H1 (cell line): ENCODE measurements around the gene SLC17A5. TPM values are rescaled to one million over a fixed set of nuclear protein-coding genes. Genes with fewer than 3 reads are reported as not detected.

Experiments used
- CTCF ChIA-PET: fragments of 300-600 bp; sonication (Branson Sonifier 250); formaldehyde crosslinking; loops from one replicate; lab custom pipeline; 2021; ENCODE audit not compliant: partially characterized antibody; lab: Charles Lee
- POLR2A ChIA-PET: fragments of 300-600 bp; sonication (Branson Sonifier 250); formaldehyde crosslinking; loops from one replicate; lab custom pipeline; 2021; ENCODE audit warnings: inconsistent platforms; ENCODE audit not compliant: partially characterized antibody; lab: Charles Lee
- DNase-seq, 2 experiments: peaks; one replicate each; pipeline versions ENCODE4 v3.0.0 to v3.0.0-alpha.2; 2010 to 2022; ENCODE audit warnings: low spot score in 2 of 2, low read depth in 1 of 2, mixed read lengths in 1 of 2
- FAIRE-seq: peaks from 2 replicates; lab custom pipeline; 2011; peaks lifted over from hg19 to GRCh38; lab: Jason Lieb, UNC
- H2AFZ ChIP-seq: 2 replicates; pipeline ENCODE4 v1.8.1; 2012; ENCODE audit warnings: low read length, inconsistent platforms
- H2AK5ac ChIP-seq: 2 replicates; pipeline ENCODE4 v1.6.1; 2013; ENCODE audit warnings: low read depth, low read length
- H2BK120ac ChIP-seq: replicated peaks from 2 replicates; pipeline ENCODE3; 2013; ENCODE audit warnings: low read depth, low read length, inconsistent platforms
- H2BK12ac ChIP-seq: 2 replicates; pipeline ENCODE4 v1.6.1; 2013; ENCODE audit warnings: low read depth, low read length
- H2BK15ac ChIP-seq: 2 replicates; pipeline ENCODE4 v1.6.1; 2013; ENCODE audit warnings: low read length
- H2BK20ac ChIP-seq: 2 replicates; pipeline ENCODE4 v1.6.1; 2013; ENCODE audit warnings: low read length
- H2BK5ac ChIP-seq: 2 replicates; pipeline ENCODE4 v1.6.1; 2013; ENCODE audit warnings: low read depth, low read length
- H3K14ac ChIP-seq: 2 replicates; pipeline ENCODE4 v1.6.1; 2013; ENCODE audit warnings: inconsistent platforms; ENCODE audit not compliant: insufficient read length
- H3K18ac ChIP-seq: 2 replicates; pipeline ENCODE4 v1.6.1; 2013; ENCODE audit warnings: low read length; ENCODE audit errors: extremely low read depth
- H3K23ac ChIP-seq: 2 replicates; pipeline ENCODE4 v1.6.1; 2013; ENCODE audit warnings: inconsistent platforms; ENCODE audit not compliant: insufficient read length
- H3K23me2 ChIP-seq: 2 replicates; pipeline ENCODE4 v1.6.1; 2013; ENCODE audit warnings: low read depth, low read length
- H3K27ac ChIP-seq: 2 replicates; pipeline ENCODE4 v1.6.1; 2011; ENCODE audit warnings: low read depth, low read length, inconsistent platforms
- H3K27me3 ChIP-seq, 4 experiments: replicated peaks in 1 of 4; 1 replicate in 1 of 4; 2 replicates in 3 of 4; pipeline versions ENCODE4 v1.6.1 to v1.8.1; 2011 to 2013; ENCODE audit warnings: low read length in 3 of 4, mild to moderate bottlenecking in 3 of 4, inconsistent platforms in 2 of 4, mixed read lengths in 2 of 4, moderate library complexity in 1 of 4; ENCODE audit not compliant: control insufficient read depth in 3 of 4, insufficient read depth in 3 of 4; ENCODE audit errors: extremely low read depth in 1 of 4
- H3K36me3 ChIP-seq, 4 experiments: 2 replicates each; pipeline versions ENCODE4 v1.6.1 to v1.8.1; 2011 to 2013; ENCODE audit warnings: mild to moderate bottlenecking in 4 of 4, low read length in 3 of 4, moderate library complexity in 2 of 4, control low read depth in 1 of 4, inconsistent platforms in 1 of 4; ENCODE audit not compliant: insufficient read depth in 4 of 4, control insufficient read depth in 2 of 4
- H3K4ac ChIP-seq: replicated peaks from 2 replicates; pipeline ENCODE3; 2013; ENCODE audit warnings: low read length, low read depth, mixed read lengths, inconsistent platforms; ENCODE audit not compliant: insufficient read length
- H3K4me1 ChIP-seq, 4 experiments: replicated peaks in 1 of 4; 1 replicate in 1 of 4; 2 replicates in 3 of 4; pipeline versions ENCODE4 v1.6.1 to v1.8.1; 2011 to 2013; ENCODE audit warnings: low read length in 3 of 4, inconsistent platforms in 2 of 4, mixed read lengths in 1 of 4; ENCODE audit not compliant: insufficient read depth in 4 of 4, control insufficient read depth in 3 of 4
- H3K4me2 ChIP-seq, 2 experiments: 2 replicates each; pipeline versions ENCODE4 v1.6.1 to v1.8.1; 2011 to 2013; ENCODE audit warnings: low read depth in 2 of 2, low read length in 2 of 2, control low read depth in 1 of 2, inconsistent platforms in 1 of 2, mild to moderate bottlenecking in 1 of 2; ENCODE audit not compliant: insufficient read depth in 1 of 2
- H3K4me3 ChIP-seq, 4 experiments: fragments of 200-600, 300-600 bp in 1 of 4; sonication (generic), shearing (Covaris generic), sonication (Bioruptor Twin) in 1 of 4; 2 replicates each; pipeline versions ENCODE4 v1.5.1 to v1.8.1; 2011 to 2016; ENCODE audit warnings: low read length in 4 of 4, low read depth in 3 of 4, control low read depth in 2 of 4, inconsistent platforms in 2 of 4, mild to moderate bottlenecking in 2 of 4, mixed read lengths in 1 of 4, moderate library complexity in 1 of 4; ENCODE audit not compliant: insufficient read depth in 2 of 4; ENCODE audit errors: extremely low read depth in 1 of 4
- H3K56ac ChIP-seq: replicated peaks from 2 replicates; pipeline ENCODE3; 2013; ENCODE audit warnings: low read depth, mild to moderate bottlenecking, mixed read lengths, low read length, inconsistent platforms; ENCODE audit not compliant: insufficient read length
- H3K79me1 ChIP-seq: 2 replicates; pipeline ENCODE4 v1.6.1; 2013; ENCODE audit warnings: low read depth, low read length, control low read depth
- H3K79me2 ChIP-seq, 2 experiments: 2 replicates each; pipeline versions ENCODE4 v1.6.1 to v1.8.1; 2012 to 2013; ENCODE audit warnings: low read length in 2 of 2, mild to moderate bottlenecking in 2 of 2, inconsistent platforms in 1 of 2; ENCODE audit not compliant: insufficient read depth in 2 of 2, control insufficient read depth in 1 of 2
- H3K9ac ChIP-seq, 4 experiments: replicated peaks in 1 of 4; 1 replicate in 1 of 4; 2 replicates in 3 of 4; pipeline versions ENCODE4 v1.6.1 to v1.8.1; 2011 to 2013; ENCODE audit warnings: low read depth in 3 of 4, low read length in 3 of 4, control low read depth in 2 of 4, mild to moderate bottlenecking in 2 of 4, moderate library complexity in 2 of 4, inconsistent platforms in 1 of 4; ENCODE audit errors: extremely low read depth in 1 of 4
- H3K9me3 ChIP-seq, 2 experiments: 2 replicates each; pipeline versions ENCODE4 v1.6.1 to v1.8.1; 2012 to 2013; ENCODE audit warnings: mild to moderate bottlenecking in 2 of 2, moderate library complexity in 2 of 2, control low read depth in 1 of 2, inconsistent platforms in 1 of 2, low read depth in 1 of 2, low read length in 1 of 2, mixed read lengths in 1 of 2; ENCODE audit not compliant: insufficient read depth in 2 of 2
- H4K20me1 ChIP-seq, 2 experiments: replicated peaks in 1 of 2; 2 replicates each; pipeline versions ENCODE3 to v1.8.1; 2011 to 2013; ENCODE audit warnings: inconsistent platforms in 2 of 2, low read length in 2 of 2, mild to moderate bottlenecking in 1 of 2; ENCODE audit not compliant: insufficient read depth in 2 of 2, control insufficient read depth in 1 of 2
- H4K5ac ChIP-seq: 2 replicates; pipeline ENCODE4 v1.6.1; 2013; ENCODE audit warnings: low read length, low read depth, mixed read lengths, inconsistent platforms; ENCODE audit not compliant: insufficient read length
- H4K8ac ChIP-seq: 2 replicates; pipeline ENCODE4 v1.8.0; 2013; ENCODE audit warnings: mild to moderate bottlenecking, moderate library complexity, low read length, inconsistent platforms; ENCODE audit not compliant: insufficient read depth; ENCODE audit errors: extremely low read depth
- H4K91ac ChIP-seq: replicated peaks from 2 replicates; pipeline ENCODE3; 2013; ENCODE audit warnings: low read length, mixed read lengths, inconsistent platforms; ENCODE audit not compliant: insufficient read length
- ATF2 ChIP-seq: IDR thresholded peaks from 2 replicates; pipeline ENCODE4 v1.6.1; 2012; ENCODE audit warnings: low read length, inconsistent platforms
- CHD1 ChIP-seq: IDR thresholded peaks from 2 replicates; pipeline ENCODE4 v1.6.1; 2012; ENCODE audit warnings: low read depth, low read length, improper control_type of control experiment
- CTBP2 ChIP-seq: IDR thresholded peaks from 2 replicates; pipeline ENCODE4 v1.7.0; 2011; ENCODE audit warnings: borderline replicate concordance, mild to moderate bottlenecking, moderate library complexity, mixed read lengths, low read length; ENCODE audit not compliant: insufficient read depth, insufficient read length
- E2F6 ChIP-seq: IDR thresholded peaks from 2 replicates; pipeline ENCODE4 v1.6.1; 2012; ENCODE audit warnings: inconsistent platforms
- HDAC2 ChIP-seq, 2 experiments: fragments of 300-600 bp in 1 of 2; sonication (generic) in 1 of 2; IDR thresholded peaks; 2 replicates each; pipeline ENCODE4 v1.6.1; 2011 to 2012; ENCODE audit warnings: low read depth in 2 of 2, low read length in 2 of 2, mild to moderate bottlenecking in 2 of 2, moderate library complexity in 2 of 2, borderline replicate concordance in 1 of 2, inconsistent platforms in 1 of 2
- NRF1 ChIP-seq: IDR thresholded peaks from 2 replicates; pipeline ENCODE4 v1.6.1; 2011; ENCODE audit warnings: mild to moderate bottlenecking, low read depth, low read length, improper control_type of control experiment
- PHF8 ChIP-seq: fragments of 200-600 bp; sonication (generic); conservative IDR thresholded peaks from 2 replicates; pipeline ENCODE4 v1.7.1; 2012; ENCODE audit warnings: low read depth, mild to moderate bottlenecking, inconsistent platforms, low read length, moderate library complexity
- RAD21 ChIP-seq, 2 experiments: IDR thresholded peaks in 1 of 2; conservative IDR thresholded peaks in 1 of 2; 2 replicates each; pipeline ENCODE4 v1.6.1; 2011; ENCODE audit warnings: low read depth in 2 of 2, low read length in 2 of 2, improper control_type of control experiment in 1 of 2, inconsistent platforms in 1 of 2, mild to moderate bottlenecking in 1 of 2, moderate library complexity in 1 of 2
- RFX5 ChIP-seq: IDR thresholded peaks from 2 replicates; pipeline ENCODE4 v1.6.1; 2011; ENCODE audit warnings: low read depth, low read length, improper control_type of control experiment, borderline replicate concordance
- USF2 ChIP-seq: IDR thresholded peaks from 2 replicates; pipeline ENCODE4 v1.6.1; 2011; ENCODE audit warnings: low read length, improper control_type of control experiment
- WGBS, 2 experiments: shearing (Covaris generic) in 1 of 2; methylation state at CpG; one replicate each; pipeline versions ENCODE4 v1.1.6 to v1.1.7; 2013 to 2015; ENCODE audit warnings: low lambda C conversion rate in 2 of 2, mixed read lengths in 2 of 2, inconsistent platforms in 1 of 2, low coverage in 1 of 2, missing lambda C conversion rate in 1 of 2; ENCODE audit not compliant: insufficient replicate concordance in 2 of 2, insufficient coverage in 1 of 2, insufficient read length in 1 of 2; ENCODE audit errors: extremely low coverage in 1 of 2, missing lambda C conversion rate in 1 of 2; 5-methylcytosine and 5-hydroxymethylcytosine counted together
- polyA plus RNA-seq, 7 experiments: library from polyadenylated mRNA; depleted of rRNA in 3 of 7; stranded (reverse) in 5 of 7; unstranded in 2 of 7; fragments of >200 nt in 5 of 7; fragments of 200-250 nt in 2 of 7; gene quantifications; 1 replicate in 5 of 7; 2 replicates in 1 of 7; 4 replicates in 1 of 7; pipeline versions ENCODE4 v1.2.1 to v1.2.3, GENCODE V29; 2011 to 2013; ENCODE audit warnings: missing spikeins in 2 of 7, mixed read lengths in 2 of 7
- total RNA-seq: library from RNA; stranded (reverse); fragmentation: NEBNext Ultra II Directional; extraction: Animal tissue kit (Norgen Biotek cat#: 25700); gene quantifications from 2 replicates; pipeline ENCODE4 v1.2.1, GENCODE V29; 2021

Gene SLC17A5
- total and polyA plus RNA-seq, 2 of the 8 experiments (the other 6 are each of a cell fraction or from before 2014, with no cell fraction given) = 11.0 to 11.9 TPM

- ChIA-PET POLR2A (no interaction called here), CTCF (no interaction called here)
- Histone ChIP-seq H2AFZ (no peak overlapping the region), H3K4ac (no peak overlapping the region), H3K4me3 (no peak overlapping the region), H4K5ac (no peak overlapping the region), H3K27ac (no peak overlapping the region), H3K18ac (no peak overlapping the region), H3K23ac (no peak overlapping the region), H3K79me2 (no peaks in the 10 kb centered on the region), H3K9ac (no peak overlapping the region), H2BK15ac (no peak overlapping the region), H2BK20ac (no peak overlapping the region), H3K27me3 (no peaks in the 10 kb centered on the region), H3K4me1 (no peaks in the 10 kb centered on the region), H3K36me3 (no peaks in the 10 kb centered on the region), H2BK5ac (no peak overlapping the region), H3K23me2 (no peaks in the 10 kb centered on the region), H3K79me1 (no peaks in the 10 kb centered on the region), H2BK12ac (no peak overlapping the region), H4K91ac (no peak overlapping the region), H3K14ac (no peak overlapping the region), H3K9me3 (no peaks in the 10 kb centered on the region), H2AK5ac (no peak overlapping the region), H4K20me1 (no peaks in the 10 kb centered on the region), H3K56ac (no peak overlapping the region), H2BK120ac (no peak overlapping the region), H4K8ac (no peak overlapping the region), H3K4me2 (no peak overlapping the region)
- DNase-seq (no peak), FAIRE-seq (no peak)
- WGBS, 2 experiments = 52% methylated on average over 1 of the region's 1 CpG; no CpG with 5 or more reads in 1 of the 2 experiments
- TF ChIP-seq USF2 (no peak), CTBP2 (no peak), E2F6 (no peak), RFX5 (no peak), RAD21 (IDR thresholded peaks at IDR 0.05 in 1 of 2, conservative IDR thresholded peaks at IDR 0.05 in 1 of 2; ENCODE audit: low read depth in 2 of 2, low read length in 2 of 2) (no peak), NRF1 (no peak), CHD1 (no peak), ATF2 (no peak), HDAC2 (IDR thresholded peaks at IDR 0.05; ENCODE audit: borderline replicate concordance in 1 of 2, low read depth in 2 of 2, low read length in 2 of 2) (no peak), PHF8 (no peak)
Observed at GRCh38 chr6:73667798-73668197, 14.0 kb upstream of the SLC17A5 start.
